Right lobe of liver (tissue), 6 donors: Measurements from ENCODE around the gene AWAT2. TPM values are rescaled to one million over a fixed set of nuclear protein-coding genes. Genes with fewer than 3 reads are reported as not detected.

Experiments used
- ATAC-seq, 4 donors: fragments of 200-7000 bp; cut with Tn5 transposase; one replicate each; pipeline ENCODE4 v1.9.1; 2020; ENCODE audit warnings: mild to moderate bottlenecking in 4 of 4, moderate library complexity in 4 of 4
- DNase-seq, 3 donors: peaks; one replicate each; pipeline ENCODE4 v3.0.0-alpha.2; 2020
- H3K27ac ChIP-seq, 3 donors: fragments of 200-600 bp; one replicate each; pipeline ENCODE4 v1.8.0; 2022
- H3K27me3 ChIP-seq, 2 donors: fragments of 200-600 bp; one replicate each; pipeline ENCODE4 v1.8.0; 2022
- H3K36me3 ChIP-seq, 4 donors: fragments of 200-600 bp; sonication (generic) in 1 of 4; one replicate each; pipeline versions ENCODE4 v1.5.1 to v1.8.0; 2017 to 2022; ENCODE audit warnings: control low read depth in 1 of 4
- H3K4me1 ChIP-seq, 4 donors: fragments of 200-600 bp; sonication (generic) in 1 of 4; one replicate each; pipeline versions ENCODE4 v1.5.1 to v1.8.0; 2017 to 2022; ENCODE audit warnings: control low read depth in 1 of 4
- H3K4me3 ChIP-seq, 3 donors: fragments of 200-600 bp; one replicate each; pipeline ENCODE4 v1.8.0; 2022
- H3K9me3 ChIP-seq, 4 donors: fragments of 200-600 bp; sonication (generic) in 1 of 4; one replicate each; pipeline versions ENCODE4 v1.5.1 to v1.8.0; 2017 to 2022; ENCODE audit warnings: control low read depth in 1 of 4
- CTCF ChIP-seq, 4 donors: fragments of 200-600 bp in 3 of 4; fragments of 450-650 bp in 1 of 4; IDR thresholded peaks; one replicate each; pipeline versions ENCODE4 v1.5.1 to v1.8.0; 2016 to 2022; ENCODE audit warnings: antibody characterized with exemption in 4 of 4, mild to moderate bottlenecking in 2 of 4
- POLR2A ChIP-seq: fragments of 450-650 bp; IDR thresholded peaks from one replicate; pipeline ENCODE4 v1.6.1; 2017; ENCODE audit warnings: antibody characterized with exemption, mild to moderate bottlenecking
- WGBS: methylation state at CpG from one replicate; pipeline ENCODE4 v1.1.6; 2018; ENCODE audit warnings: low coverage, low lambda C conversion rate; ENCODE audit not compliant: insufficient coverage; ENCODE audit errors: missing lambda C conversion rate; 5-methylcytosine and 5-hydroxymethylcytosine counted together
- intact Hi-C, 2 donors: fragments of 100-400 bp; cut with DNase I; formaldehyde crosslinking; loops; one replicate each; pipeline versions ENCODE4 v1.11.2 to v1.14.1; 2022
- total RNA-seq, 6 experiments: library from RNA; depleted of rRNA in 2 of 6; stranded (reverse); fragments of >200 nt in 2 of 6; fragmentation: NEBNext Ultra II Directional in 3 of 6; extraction: Animal tissue kit (Norgen Biotek cat#: 25700) in 3 of 6; gene quantifications; one replicate each; pipeline versions ENCODE4 v1.1.0 to v1.2.4, GENCODE V29; 2016 to 2023
- donor health status: DM: no; HTN: yes; CAD: no.
- donor health status: DM: no; HTN: no; CAD: no.
- donor health status: DM: no; HTN: no; CAD: no.
- donor health status: DM: no; HTN: yes; CAD: no.
- donor health status: DM: no; HTN: yes; CAD: no.

AWAT2 gene
- total RNA-seq, 6 experiments from 2014 or later: not detected

- Histone ChIP-seq H3K27me3 (no peaks in the 10 kb centered on the region), H3K4me3 (no peak overlapping the region), H3K27ac (no peak overlapping the region), H3K36me3 (no peaks in the 10 kb centered on the region), H3K9me3 (no peaks in the 10 kb centered on the region), H3K4me1 (peaks cover 0 to 12% (median 0%) of the 10 kb centered on the region in 4 donors)
- ATAC-seq (peak; percentile 20 to 69 (median 56)), DNase-seq (no peak)
- intact Hi-C loops: loop anchor here (10.0 kb wide), 1 partner anchor 55 kb away; no protein-coding TSS in a partner anchor
- TF ChIP-seq POLR2A: no peak
- no peak for TF ChIP-seq CTCF (IDR thresholded peaks at IDR 0.05)
- 66% methylated on average over 2 of the region's 2 CpGs for WGBS
These were observed 10.0 kb downstream of the AWAT2 start for GRCh38 chrX:70039758-70040157.

- TF ChIP-seq POLR2A (no peak), CTCF (IDR thresholded peaks at IDR 0.05) (no peak)
- Histone ChIP-seq H3K27me3 (no peaks in the 10 kb centered on the region), H3K9me3 (no peaks in the 10 kb centered on the region), H3K36me3 (no peaks in the 10 kb centered on the region), H3K4me3 (no peak overlapping the region), H3K4me1 (peaks cover 0 to 12% (median 0%) of the 10 kb centered on the region in 4 donors), H3K27ac (peak overlapping the region in 1 of 3 donors; percentile 22)
- intact Hi-C loops: loop anchor here (10.0 kb wide), 1 partner anchor 56 kb away; no protein-coding TSS in a partner anchor
- 86% methylated on average over 1 of the region's 1 CpG for WGBS
- ATAC-seq (peak in 3 of 4 donors; percentile 17 to 41 (median 19)), DNase-seq (no peak)
These were observed 10.8 kb downstream of the AWAT2 start for GRCh38 chrX:70038951-70039350.

- H3K27ac ChIP-seq: peak overlapping the region in 1 of 3 donors; percentile 22
- WGBS: 60% methylated on average over 1 of the region's 2 CpGs
- ATAC-seq: peak; percentile 48 to 89 (median 80)
These were observed 11.2 kb downstream of the AWAT2 start for GRCh38 chrX:70038515-70038914.

GRCh38 chrX:70034646-70035045, 15.1 kb downstream of the AWAT2 start:
- no peaks in the 10 kb centered on the region for H3K27me3 ChIP-seq
- peaks cover 0 to 12% (median 0%) of the 10 kb centered on the region in 4 donors for H3K4me1 ChIP-seq
- H3K9me3 ChIP-seq: no peaks in the 10 kb centered on the region
- H3K27ac ChIP-seq: no peak overlapping the region
- no peak for DNase-seq
- H3K36me3 ChIP-seq: no peaks in the 10 kb centered on the region
- no peak overlapping the region for H3K4me3 ChIP-seq
- no peak for TF ChIP-seq POLR2A
- TF ChIP-seq CTCF (IDR thresholded peaks at IDR 0.05): no peak
- ATAC-seq: no peak
- 60% methylated on average over 1 of the region's 4 CpGs for WGBS
- intact Hi-C loops: loop anchor here (10.0 kb wide), 1 partner anchor 60 kb away; no protein-coding TSS in a partner anchor

More at GRCh38 chrX:70038515-70038914, 11.2 kb downstream of the AWAT2 start:
- no peaks in the 10 kb centered on the region for H3K36me3 ChIP-seq
- no peaks in the 10 kb centered on the region for H3K27me3 ChIP-seq
- no peak overlapping the region for H3K4me3 ChIP-seq
- DNase-seq: no peak
- TF ChIP-seq POLR2A: no peak
- TF ChIP-seq CTCF (IDR thresholded peaks at IDR 0.05): no peak
- intact Hi-C loops: loop anchor here (10.0 kb wide), 1 partner anchor 56 kb away; no protein-coding TSS in a partner anchor
- peaks cover 0 to 12% (median 0%) of the 10 kb centered on the region in 4 donors for H3K4me1 ChIP-seq
- H3K9me3 ChIP-seq: no peaks in the 10 kb centered on the region
